Rectal smooth muscle tissue (tissue), 1 donor: ENCODE measurements around the gene ZBTB7C.

Experiments used
- H3K27ac ChIP-seq: one replicate; pipeline ENCODE4 v1.7.0; 2013; ENCODE audit warnings: low read depth, low read length, inconsistent platforms
- H3K27me3 ChIP-seq: one replicate; pipeline ENCODE4 v1.7.0; 2013; ENCODE audit warnings: low read length; ENCODE audit not compliant: control insufficient read depth, insufficient read depth
- H3K36me3 ChIP-seq: one replicate; pipeline ENCODE4 v1.7.0; 2013; ENCODE audit warnings: low read length; ENCODE audit not compliant: control insufficient read depth, insufficient read depth
- H3K4me1 ChIP-seq: one replicate; pipeline ENCODE4 v1.7.0; 2013; ENCODE audit warnings: low read length; ENCODE audit not compliant: control insufficient read depth, insufficient read depth
- H3K4me3 ChIP-seq: one replicate; pipeline ENCODE4 v1.7.0; 2013; ENCODE audit warnings: low read length
- H3K9ac ChIP-seq: one replicate; pipeline ENCODE4 v1.7.0; 2013; ENCODE audit warnings: low read length

The ZBTB7C gene

DNA sequence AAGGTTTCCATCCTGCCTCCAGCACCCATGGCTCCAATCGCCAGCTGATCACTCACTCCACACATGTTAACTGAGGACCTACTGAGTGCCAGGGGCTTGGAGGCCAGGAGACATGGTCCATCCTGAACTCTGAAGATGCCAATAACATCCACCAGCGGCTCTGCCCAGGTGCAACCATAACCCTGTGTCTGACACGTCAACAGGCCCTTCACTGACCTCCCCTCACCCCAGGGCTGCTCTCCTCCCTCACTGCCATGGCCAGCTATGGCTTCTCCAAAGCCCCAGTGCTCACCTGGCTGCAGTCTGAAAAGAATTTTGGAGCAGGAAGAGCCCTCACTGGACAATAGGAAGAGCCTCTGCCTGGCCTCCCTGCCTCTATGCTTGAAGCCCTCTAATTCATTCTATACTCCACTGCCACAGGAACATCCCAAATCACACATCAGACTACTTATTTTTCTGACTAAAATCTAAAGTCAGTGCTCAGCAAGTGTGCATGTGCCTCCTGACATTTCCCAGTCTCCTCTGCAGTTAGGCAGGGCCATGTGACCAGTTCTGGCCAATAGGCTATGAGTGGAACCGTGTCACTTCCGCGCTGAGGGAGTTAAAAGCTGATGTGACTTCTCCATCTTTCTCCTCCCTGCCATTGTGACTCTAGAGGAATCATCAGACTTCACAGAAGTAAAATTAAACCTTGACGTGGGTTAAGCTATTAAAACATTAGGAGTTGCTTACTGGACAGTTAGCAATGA lies 37.2 kb downstream of the ZBTB7C start:
- Histone ChIP-seq H3K4me1 (no peaks in the 10 kb centered on the region), H3K36me3 (no peaks in the 10 kb centered on the region), H3K9ac (no peak overlapping the region), H3K27me3 (no peaks in the 10 kb centered on the region), H3K27ac (no peak overlapping the region), H3K4me3 (no peak overlapping the region)

DNA sequence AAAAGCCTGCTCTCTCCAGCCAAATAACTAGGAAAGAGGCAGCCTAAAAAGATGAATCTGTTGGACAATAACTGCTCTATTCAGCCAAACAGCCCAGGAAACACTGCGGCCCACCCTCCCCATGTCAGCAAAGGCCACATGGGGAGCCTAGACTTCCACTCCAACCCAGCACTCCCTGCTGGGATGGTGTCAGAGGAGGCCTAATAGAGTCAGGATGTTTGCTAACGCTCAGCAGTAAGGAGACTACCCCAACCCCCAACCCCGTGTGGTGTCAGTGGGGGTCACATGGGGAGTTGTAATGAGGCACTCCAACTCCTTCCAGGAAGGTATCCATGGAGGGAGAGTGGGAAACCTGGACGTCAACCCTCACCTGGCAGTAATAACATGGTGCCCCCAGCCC lies 41.6 kb downstream of the ZBTB7C start:
- Histone ChIP-seq H3K9ac (no peak overlapping the region), H3K4me3 (no peak overlapping the region), H3K27ac (no peak overlapping the region), H3K36me3 (no peaks in the 10 kb centered on the region), H3K4me1 (no peaks in the 10 kb centered on the region), H3K27me3 (no peaks in the 10 kb centered on the region)

DNA sequence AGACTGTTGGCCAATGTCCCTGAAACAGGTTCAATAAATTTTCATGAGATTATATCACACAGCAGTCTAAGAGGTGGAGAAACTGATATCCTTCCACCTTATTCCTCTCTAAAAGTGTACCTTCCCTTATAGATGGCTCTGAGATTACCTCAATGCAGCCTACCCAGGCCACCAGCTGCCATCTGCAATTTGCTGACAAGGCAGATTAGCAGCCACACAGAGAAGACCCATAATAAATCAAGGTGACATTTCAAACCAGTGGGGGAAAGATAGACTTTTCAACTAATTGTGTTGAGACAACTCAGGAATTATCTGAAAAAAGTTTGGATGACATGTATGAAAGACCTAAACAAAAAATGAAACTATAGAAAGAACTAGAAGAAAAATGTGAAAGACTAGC lies 43.2 kb downstream of the ZBTB7C start:
- no peaks in the 10 kb centered on the region for H3K36me3 ChIP-seq
- no peak overlapping the region for H3K9ac ChIP-seq
- no peaks in the 10 kb centered on the region for H3K4me1 ChIP-seq
- no peak overlapping the region for H3K4me3 ChIP-seq
- H3K27ac ChIP-seq, result no peak overlapping the region
- no peaks in the 10 kb centered on the region for H3K27me3 ChIP-seq

DNA sequence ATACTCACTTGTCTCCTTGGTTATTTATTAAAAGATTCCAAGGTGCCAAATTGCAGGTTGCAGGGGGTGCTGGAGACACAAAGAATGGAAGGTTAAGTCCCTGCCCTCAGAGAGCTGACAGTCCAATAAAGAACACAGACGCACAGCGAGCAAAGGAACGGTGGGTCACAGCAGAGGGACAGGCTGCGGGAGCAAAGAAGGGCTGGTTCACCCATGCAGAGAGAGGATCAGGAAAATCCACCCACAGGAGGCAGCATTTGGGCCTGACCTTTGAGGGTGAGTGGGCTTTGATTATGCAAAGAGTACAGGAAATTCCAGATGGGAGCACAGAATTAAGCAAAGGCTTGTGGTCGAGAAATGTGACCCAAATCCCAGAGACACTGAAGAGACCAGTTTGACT lies 45.0 kb downstream of the ZBTB7C start:
- H3K4me1 ChIP-seq, result no peaks in the 10 kb centered on the region
- H3K36me3 ChIP-seq, result no peaks in the 10 kb centered on the region
- H3K27ac ChIP-seq, result no peak overlapping the region
- H3K4me3 ChIP-seq, result no peak overlapping the region
- H3K27me3 ChIP-seq, result no peaks in the 10 kb centered on the region
- no peak overlapping the region for H3K9ac ChIP-seq

DNA sequence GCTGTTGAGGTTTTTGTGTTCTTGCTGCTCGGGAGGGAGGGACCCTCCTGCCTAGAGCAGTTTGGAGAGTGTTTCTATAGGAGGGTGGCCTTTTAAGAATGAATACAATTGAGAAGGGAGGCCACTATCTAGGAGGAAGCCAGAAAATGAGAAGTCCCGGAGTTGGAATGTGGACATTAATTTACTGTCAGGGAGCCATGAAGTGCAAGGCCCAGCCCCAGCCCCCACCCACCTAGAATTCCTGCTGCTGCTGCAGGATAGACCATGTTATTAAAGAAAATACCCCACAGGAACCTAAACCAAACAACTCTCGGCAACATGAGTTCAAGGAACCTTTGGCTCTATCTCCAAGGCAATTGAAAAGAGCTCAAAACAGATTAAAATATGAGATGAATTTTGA lies 46.0 kb downstream of the ZBTB7C start:
- H3K4me1 ChIP-seq, result no peaks in the 10 kb centered on the region
- no peak overlapping the region for H3K9ac ChIP-seq
- no peak overlapping the region for H3K4me3 ChIP-seq
- H3K27me3 ChIP-seq, result no peaks in the 10 kb centered on the region
- no peaks in the 10 kb centered on the region for H3K36me3 ChIP-seq
- H3K27ac ChIP-seq, result no peak overlapping the region

DNA sequence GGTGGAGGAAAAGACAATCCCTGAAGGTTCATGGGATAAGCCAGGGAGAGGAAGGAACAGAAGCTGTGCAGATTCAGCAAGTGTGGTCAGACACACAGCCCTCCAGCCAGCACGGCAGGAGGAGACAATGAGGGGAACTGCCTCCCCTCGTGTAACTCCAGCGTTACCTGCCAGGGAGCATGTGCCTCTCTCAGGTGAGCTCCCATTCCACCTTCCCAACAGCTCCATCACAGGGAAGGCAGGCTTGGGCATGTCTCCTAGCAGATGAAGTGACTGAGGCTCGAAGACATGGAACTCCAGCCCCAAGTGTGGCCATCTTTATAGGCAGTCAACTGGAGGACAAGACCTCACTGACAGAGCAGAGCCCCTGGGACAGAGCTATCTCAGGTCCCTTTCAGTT lies 47.4 kb downstream of the ZBTB7C start:
- H3K9ac ChIP-seq, result no peak overlapping the region
- no peak overlapping the region for H3K4me3 ChIP-seq
- H3K4me1 ChIP-seq, result no peaks in the 10 kb centered on the region
- H3K36me3 ChIP-seq, result no peaks in the 10 kb centered on the region
- no peak overlapping the region for H3K27ac ChIP-seq
- H3K27me3 ChIP-seq, result no peaks in the 10 kb centered on the region

DNA sequence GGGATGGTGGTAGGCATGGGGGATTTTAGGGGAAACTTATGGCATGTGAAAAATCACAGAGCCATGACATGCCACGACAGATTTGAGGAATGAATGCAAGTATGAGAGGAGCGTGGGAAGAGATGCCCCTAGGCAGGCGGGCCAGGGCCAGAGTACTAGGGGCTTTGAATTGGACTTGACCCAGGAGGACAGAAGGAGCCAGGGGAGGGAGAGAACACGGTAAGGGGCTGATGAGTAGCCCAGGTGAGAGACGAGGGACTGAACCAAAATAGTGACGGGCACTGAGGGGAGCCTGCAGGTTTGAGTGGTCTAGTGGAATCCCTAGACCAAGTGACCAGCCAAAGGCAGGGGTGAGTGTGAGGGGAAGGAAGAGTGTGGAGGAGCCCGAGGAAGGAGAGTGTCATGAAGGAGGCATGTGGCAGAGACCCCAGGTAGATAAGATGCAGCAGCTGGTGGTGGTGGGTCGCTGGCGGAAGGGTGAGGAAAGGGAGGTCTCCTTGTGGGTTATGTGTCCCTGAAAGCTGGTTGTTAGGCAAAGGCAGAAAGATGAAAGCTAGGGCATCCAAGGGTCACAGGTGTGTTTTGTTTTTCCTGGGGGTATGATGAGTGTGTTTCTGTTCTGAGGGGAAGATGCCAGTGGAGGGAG lies 48.7 kb downstream of the ZBTB7C start:
- Histone ChIP-seq H3K4me1 (no peaks in the 10 kb centered on the region), H3K27me3 (no peaks in the 10 kb centered on the region), H3K9ac (no peak overlapping the region), H3K27ac (no peak overlapping the region), H3K36me3 (no peaks in the 10 kb centered on the region), H3K4me3 (no peak overlapping the region)

DNA sequence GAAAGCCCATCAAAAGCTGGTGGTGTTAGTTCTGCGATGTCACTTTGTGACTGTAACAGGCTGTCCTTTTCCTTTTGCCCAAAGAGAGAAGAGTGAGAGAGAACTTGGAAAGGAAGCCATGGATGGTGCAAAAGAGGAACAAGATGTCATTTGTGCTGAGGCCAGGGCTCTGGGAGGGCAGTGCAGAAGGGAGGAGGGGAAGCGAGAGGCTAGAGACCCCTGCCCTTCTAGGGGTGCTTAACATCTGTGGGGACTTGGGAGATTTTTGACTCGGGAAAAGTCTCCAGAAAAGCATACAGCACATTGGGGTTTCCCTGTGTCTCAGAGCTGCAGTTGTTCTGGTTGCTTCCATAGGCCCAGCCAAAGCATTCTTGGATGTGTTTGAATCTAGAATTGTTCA lies 49.6 kb downstream of the ZBTB7C start:
- Histone ChIP-seq H3K36me3 (no peaks in the 10 kb centered on the region), H3K4me1 (no peaks in the 10 kb centered on the region), H3K9ac (no peak overlapping the region), H3K27ac (no peak overlapping the region), H3K27me3 (peaks cover 2% of the 10 kb centered on the region), H3K4me3 (no peak overlapping the region)

DNA sequence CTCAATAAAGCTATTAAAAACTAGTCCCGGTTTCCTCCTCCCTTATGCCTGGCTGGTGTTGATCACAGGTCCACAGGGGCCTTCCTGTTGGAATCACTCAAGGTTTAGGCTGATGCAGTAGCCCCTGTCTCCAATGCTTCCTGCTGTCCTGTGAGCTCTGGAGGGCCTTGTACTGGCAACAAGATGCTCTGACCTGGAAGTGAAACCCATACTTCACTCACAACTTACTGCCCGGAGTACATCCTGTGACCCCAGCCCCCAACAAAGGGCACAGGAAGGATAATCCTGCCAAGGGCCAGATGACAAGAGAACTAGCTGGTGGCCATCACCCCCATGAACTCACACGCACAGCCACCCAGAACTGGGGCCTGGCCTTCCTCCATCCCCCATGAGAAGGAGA lies 50.3 kb downstream of the ZBTB7C start:
- Histone ChIP-seq H3K4me3 (no peak overlapping the region), H3K4me1 (no peaks in the 10 kb centered on the region), H3K9ac (no peak overlapping the region), H3K27ac (no peak overlapping the region), H3K36me3 (no peaks in the 10 kb centered on the region), H3K27me3 (peaks cover 2% of the 10 kb centered on the region)

DNA sequence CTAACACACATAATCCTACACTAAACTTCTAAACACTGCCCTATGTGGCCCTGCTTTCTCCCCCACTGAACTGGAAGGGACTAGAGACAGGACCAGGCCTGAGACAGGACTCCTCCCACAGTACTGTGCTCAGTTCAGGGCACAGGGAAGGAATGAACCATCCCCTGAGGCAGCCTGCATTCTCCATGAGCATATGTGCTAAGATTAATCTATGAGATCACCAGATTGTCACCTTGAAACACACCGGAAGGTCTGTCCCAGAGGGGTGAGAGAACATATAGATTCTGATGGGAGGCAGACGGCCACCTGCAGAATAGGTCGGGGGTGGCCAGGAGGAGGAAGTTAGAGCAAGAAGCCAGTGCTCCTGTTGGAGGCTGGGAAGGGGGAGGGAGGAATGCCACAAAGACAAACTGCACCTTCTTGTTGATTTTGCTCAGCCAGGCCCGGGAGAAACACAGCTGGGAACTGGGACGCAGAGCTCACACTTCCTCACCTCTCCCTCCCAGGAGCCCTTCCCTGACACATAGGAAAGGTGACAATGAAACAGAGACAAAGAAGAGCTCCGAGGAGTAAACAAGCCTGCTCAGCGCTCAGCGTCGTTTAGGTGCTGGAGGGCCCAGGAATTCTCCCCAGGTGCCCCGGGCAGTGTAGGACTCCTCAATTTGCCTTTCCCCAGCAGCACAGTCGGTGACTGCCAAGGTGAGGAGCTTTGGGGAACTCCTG lies 52.1 kb downstream of the ZBTB7C start:
- no peak overlapping the region for H3K4me3 ChIP-seq
- H3K27ac ChIP-seq, result no peak overlapping the region
- H3K27me3 ChIP-seq, result peaks cover 2% of the 10 kb centered on the region
- H3K4me1 ChIP-seq, result no peaks in the 10 kb centered on the region
- H3K36me3 ChIP-seq, result no peaks in the 10 kb centered on the region
- H3K9ac ChIP-seq, result no peak overlapping the region

DNA sequence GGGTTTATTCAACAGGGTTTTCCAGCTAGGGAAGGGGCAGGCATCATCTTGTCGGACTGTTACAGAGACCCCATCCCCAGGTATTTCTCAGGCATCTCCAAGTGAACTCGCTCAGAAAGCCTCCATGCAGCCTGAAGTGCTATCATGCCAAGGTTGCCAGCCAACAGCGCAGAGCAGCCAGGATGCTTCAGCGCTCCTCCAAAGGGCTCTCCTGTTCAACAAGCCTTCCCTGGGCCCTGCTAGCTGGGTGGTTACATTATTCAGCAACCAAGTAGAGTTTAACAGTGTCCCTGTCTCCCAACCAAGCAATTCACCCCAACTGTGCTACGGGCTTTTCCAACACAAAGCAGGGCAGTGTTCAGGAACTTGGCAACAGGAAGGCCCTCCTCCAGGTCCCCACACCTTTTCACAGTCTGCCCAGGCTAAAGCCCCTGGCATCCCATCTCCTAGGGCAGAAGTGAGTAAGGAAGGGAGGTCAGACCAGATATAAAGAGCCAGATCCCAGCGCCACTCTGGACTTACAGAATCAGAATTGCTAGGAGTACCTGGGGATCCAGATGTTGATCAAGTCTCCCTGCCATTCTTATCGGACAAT lies 52.9 kb downstream of the ZBTB7C start:
- Histone ChIP-seq H3K36me3 (no peaks in the 10 kb centered on the region), H3K4me3 (no peak overlapping the region)

DNA sequence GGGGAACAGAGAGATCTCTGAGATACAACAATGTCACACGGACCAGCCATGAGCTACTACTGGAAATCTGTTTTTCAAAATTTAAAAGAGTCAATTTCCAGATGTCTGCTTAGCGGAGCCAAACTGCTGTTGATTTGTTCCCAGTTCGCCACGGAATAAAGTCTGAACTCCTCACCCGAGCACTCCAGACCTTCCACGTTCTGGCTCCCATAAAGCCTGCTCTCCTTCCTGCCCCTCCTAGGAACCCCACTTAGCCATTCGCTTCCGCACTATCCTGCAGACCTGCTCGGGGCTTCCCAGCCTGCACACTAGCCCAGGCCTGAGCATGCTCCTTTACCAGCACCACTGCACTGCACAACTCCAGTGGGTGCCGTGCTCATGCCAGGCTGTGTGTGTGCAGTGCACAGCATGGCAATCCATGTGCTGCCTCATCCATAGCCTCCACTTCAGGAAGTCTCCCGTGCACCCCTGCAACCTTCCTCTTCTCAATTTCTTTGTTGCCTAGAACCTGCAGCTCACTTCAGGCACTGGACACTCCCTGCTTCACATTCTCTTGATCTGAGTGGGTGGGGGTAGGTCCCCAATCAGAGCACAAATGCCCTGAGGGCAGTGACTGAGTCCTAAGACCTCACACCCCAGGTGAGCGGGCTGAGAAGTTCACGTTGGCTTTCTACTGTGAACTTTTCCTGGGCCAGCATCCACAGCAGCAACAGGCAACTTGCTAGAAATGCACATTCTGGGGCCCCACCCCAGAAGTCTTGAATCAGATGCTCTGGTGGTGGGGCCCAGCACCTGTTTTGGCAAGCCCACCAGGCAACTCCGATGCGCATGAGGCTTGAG lies 53.7 kb downstream of the ZBTB7C start:
- H3K4me3 ChIP-seq, result no peak overlapping the region
- H3K36me3 ChIP-seq, result no peaks in the 10 kb centered on the region
- H3K9ac ChIP-seq, result no peak overlapping the region
- no peaks in the 10 kb centered on the region for H3K4me1 ChIP-seq
- H3K27ac ChIP-seq, result no peak overlapping the region
- H3K27me3 ChIP-seq, result peaks cover 2% of the 10 kb centered on the region

More for the DNA sequence above, 52.9 kb downstream of the ZBTB7C start:
- H3K4me1 ChIP-seq, result no peaks in the 10 kb centered on the region
- H3K27ac ChIP-seq, result no peak overlapping the region
- peaks cover 2% of the 10 kb centered on the region for H3K27me3 ChIP-seq
- H3K9ac ChIP-seq, result no peak overlapping the region
